ENCODE measurements around the gene LRRC8B. TPM values are rescaled to one million over a fixed set of nuclear protein-coding genes. Genes with fewer than 3 reads are reported as not detected.

Gene LRRC8B
- total RNA-seq, 2 experiments from 2014 or later, result 15.7 to 16.5 TPM

Other genes starting within 250 kb of the LRRC8B start
- gene GBP6, start 160.8 kb upstream of the LRRC8B start, total RNA-seq, result under 1 TPM; 0.19 to 0.82 TPM
- gene LRRC8C, start 108.3 kb downstream of the LRRC8B start, total RNA-seq, result 10 to 100 TPM; 43.5 to 44.3 TPM

Measured in activated CD8-positive, alpha-beta memory T cell treated with anti-CD3 and anti-CD28 coated beads, Interleukin-2, amount 10 ng/mL, durations not matched to agents 7 days and 5 days (primary cell).